Measurements from ENCODE around the gene NACA.

DNA sequence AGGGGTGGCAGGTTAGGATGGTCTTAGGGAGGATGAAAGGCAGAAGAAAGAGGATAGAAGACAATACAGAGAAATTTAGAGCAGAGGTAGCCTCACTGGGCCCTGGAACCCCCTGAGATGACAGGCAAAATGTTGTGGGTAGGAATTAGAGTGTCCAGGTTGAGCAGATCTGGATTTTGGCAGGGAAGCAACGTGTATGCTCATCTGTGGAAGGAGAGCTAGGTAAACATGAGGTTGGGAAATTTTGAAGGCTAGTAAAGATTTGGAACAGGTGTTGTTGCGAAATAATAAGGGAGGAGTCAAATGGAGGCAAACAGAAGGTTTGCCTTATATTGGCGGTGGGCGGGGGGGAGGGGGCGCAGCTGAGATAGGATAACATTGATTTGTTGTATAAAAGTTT lies 43.3 kb upstream of the NACA start:
- TF ChIP-seq YY1 (IDR thresholded peaks at IDR 0.05; ENCODE audit: insufficient read depth, insufficient read length), result no peak
- no peak for TF ChIP-seq ZNF274 (IDR thresholded peaks at IDR 0.05; ENCODE audit: low read depth, low read length)

All from NT2/D1 (cell line).